Karpas-422 (cell line): ENCODE results near the gene XRN1. TPM values are rescaled to one million over a fixed set of nuclear protein-coding genes. Genes with fewer than 3 reads are reported as not detected.

Source experiments
- DNase-seq: peaks from one replicate; pipeline ENCODE4 v3.0.0-alpha.2; 2015
- H2AFZ ChIP-seq: fragments of 200-600 bp; sonication (generic); 2 replicates; pipeline ENCODE4 v1.6.1; 2014; ENCODE audit warnings: antibody characterized with exemption, low read length, mixed read lengths
- H3K27ac ChIP-seq: fragments of 200-600 bp; sonication (generic); 2 replicates; pipeline ENCODE4 v1.5.1; 2014; ENCODE audit warnings: mild to moderate bottlenecking, low read length, moderate library complexity
- H3K27me3 ChIP-seq: fragments of 200-600 bp; sonication (generic); 2 replicates; pipeline ENCODE4 v1.6.1; 2014; ENCODE audit warnings: low read length, mixed read lengths
- H3K36me3 ChIP-seq: fragments of 200-600 bp; sonication (generic); 2 replicates; pipeline ENCODE4 v1.6.1; 2014; ENCODE audit warnings: low read length, mixed read lengths; ENCODE audit not compliant: insufficient read depth
- H3K4me1 ChIP-seq: fragments of 200-600 bp; sonication (generic); 2 replicates; pipeline ENCODE4 v1.6.1; 2014; ENCODE audit warnings: mild to moderate bottlenecking, low read length, mixed read lengths
- H3K4me2 ChIP-seq: fragments of 200-600 bp; sonication (generic); 2 replicates; pipeline ENCODE4 v1.6.1; 2014; ENCODE audit warnings: low read length, low read depth, mild to moderate bottlenecking; ENCODE audit not compliant: poor library complexity, severe bottlenecking
- H3K4me3 ChIP-seq: fragments of 200-600 bp; sonication (generic); 2 replicates; pipeline ENCODE4 v1.5.1; 2014; ENCODE audit warnings: mild to moderate bottlenecking, antibody characterized with exemption, low read length, mixed read lengths
- H3K79me2 ChIP-seq: fragments of 200-600 bp; sonication (generic); 2 replicates; pipeline ENCODE4 v1.6.1; 2014; ENCODE audit warnings: mild to moderate bottlenecking, low read length, mixed read lengths
- H3K9ac ChIP-seq: fragments of 200-600 bp; sonication (generic); 2 replicates; pipeline ENCODE4 v1.6.0; 2014; ENCODE audit warnings: low read length
- H3K9me2 ChIP-seq: fragments of 200-600 bp; sonication (generic), shearing (Covaris generic); replicated peaks from 2 replicates; pipeline ENCODE4 v1.6.0; 2014; ENCODE audit warnings: mild to moderate bottlenecking, low read length, moderate library complexity; ENCODE audit not compliant: insufficient read depth
- H3K9me3 ChIP-seq: fragments of 300-700, 200-600 bp; sonication (generic); 2 replicates; pipeline ENCODE4 v1.6.1; 2014; ENCODE audit warnings: low read length, mixed read lengths
- H4K20me1 ChIP-seq: fragments of 200-600 bp; sonication (generic); 2 replicates; pipeline ENCODE4 v1.6.1; 2014; ENCODE audit warnings: mild to moderate bottlenecking, antibody characterized with exemption, low read length, low read depth; ENCODE audit not compliant: insufficient read depth
- small RNA-seq: library from RNA; depleted of rRNA; stranded (forward); fragments of <200 nt; gene quantifications from one replicate; pipeline ENCODE3, GENCODE V24; 2014
- total RNA-seq: library from RNA; depleted of rRNA; stranded (reverse); fragments of >200 nt; shearing (Covaris generic); gene quantifications from 2 replicates; pipeline ENCODE4 v1.2.3, GENCODE V29; 2014; ENCODE audit warnings: low replicate concordance; rRNA removed

The XRN1 gene
- total RNA-seq, 1 experiment from 2014 or later = 62.2 TPM

DNA sequence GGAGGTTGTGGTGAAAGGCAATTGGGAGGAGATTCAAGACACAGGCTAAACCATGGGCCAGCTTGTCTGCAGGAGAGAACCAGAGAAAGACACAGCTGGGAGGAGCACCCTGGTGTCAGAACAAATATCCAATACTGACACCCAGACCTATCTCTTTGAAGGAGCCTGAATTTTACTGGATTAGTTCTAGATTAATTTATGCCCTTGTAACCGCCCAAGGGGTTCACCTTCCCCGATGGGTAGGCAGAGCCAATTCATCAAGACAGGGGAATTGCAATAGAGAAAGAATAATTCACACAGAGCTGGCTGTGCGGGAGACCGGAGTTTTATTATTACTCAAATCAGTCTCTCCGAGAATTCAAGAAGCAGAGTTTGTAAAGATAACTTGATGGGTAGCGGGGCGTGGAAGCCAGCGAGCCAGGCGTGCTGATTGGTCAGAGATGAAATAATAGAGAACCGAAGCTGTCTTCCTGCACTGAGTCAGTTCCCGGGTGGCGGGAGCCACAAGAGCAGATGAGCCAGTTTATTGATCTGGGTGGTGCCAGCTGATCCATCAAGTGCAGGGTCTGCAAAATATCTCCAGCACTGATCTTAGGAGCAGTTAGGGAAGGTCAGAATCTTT lies 191.0 kb downstream of the XRN1 start:
- Histone ChIP-seq H3K36me3 (no peaks in the 10 kb centered on the region), H3K4me3 (no peak overlapping the region), H3K27me3 (no peaks in the 10 kb centered on the region; the same call in 1 of the 2 replicates), H4K20me1 (no peaks in the 10 kb centered on the region), H3K9me2 (no peaks in the 10 kb centered on the region), H2AFZ (no peak overlapping the region), H3K4me1 (peaks cover 5% of the 10 kb centered on the region), H3K9ac (no peak overlapping the region), H3K27ac (no peak overlapping the region), H3K79me2 (no peaks in the 10 kb centered on the region), H3K4me2 (no peak overlapping the region), H3K9me3 (no peaks in the 10 kb centered on the region)
- DNase-seq = no peak

Small RNA genes lying within 50 kb of the gene (small RNA-seq; reads per million reads assigned to genes)
- gene RNU1-100P (not detected), gene RNU6-1294P (not detected)

Other genes with a start within 250 kb of the XRN1 start
- 10.2 and 27.4 TPM in 2 replicates for gene GK5, start 222.5 kb downstream of the XRN1 start, total RNA-seq
- 39.6 and 74.4 TPM in 2 replicates for gene ATR, start 130.7 kb upstream of the XRN1 start, total RNA-seq
- 1.4 and 3.4 TPM in 2 replicates for gene PLS1, start 148.4 kb upstream of the XRN1 start, total RNA-seq